Measurements from ENCODE around the gene OR2K2.
"Not testable (repeated sequence)": the region's sequence is repeated elsewhere in the genome, so short reads cannot be mapped to it uniquely, and the experiment has no call there.

Gene OR2K2, protein sequence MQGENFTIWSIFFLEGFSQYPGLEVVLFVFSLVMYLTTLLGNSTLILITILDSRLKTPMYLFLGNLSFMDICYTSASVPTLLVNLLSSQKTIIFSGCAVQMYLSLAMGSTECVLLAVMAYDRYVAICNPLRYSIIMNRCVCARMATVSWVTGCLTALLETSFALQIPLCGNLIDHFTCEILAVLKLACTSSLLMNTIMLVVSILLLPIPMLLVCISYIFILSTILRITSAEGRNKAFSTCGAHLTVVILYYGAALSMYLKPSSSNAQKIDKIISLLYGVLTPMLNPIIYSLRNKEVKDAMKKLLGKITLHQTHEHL

DNA sequence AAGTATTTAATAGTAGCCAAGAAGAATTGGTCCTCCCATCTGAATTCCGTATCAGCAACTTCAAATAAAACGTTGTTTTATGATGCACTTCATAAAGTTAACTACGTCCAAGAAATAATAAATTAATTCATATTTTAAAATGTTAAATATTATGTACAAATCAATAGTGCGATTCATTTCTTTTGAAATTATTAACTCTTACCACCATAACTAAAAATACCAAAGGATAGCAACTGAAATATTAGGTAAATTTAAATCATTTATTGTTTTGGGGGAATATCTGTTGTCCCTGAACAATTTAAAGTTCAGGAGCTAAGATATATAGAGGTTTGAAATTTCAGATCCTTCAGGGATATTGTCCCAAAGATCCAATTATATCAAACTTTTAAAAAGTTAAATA lies at the start of gene OR2K2:
OR2K2 (minus strand) TSS at position 101 of the 400 bp plus-strand sequence. CDS start 1,791 bp downstream, outside the sequence.
- DNase-seq (ENCODE audit: low read depth in 1 of 2, low spot score in 1 of 2) = no peak

- no peak for DNase-seq (ENCODE audit: low read depth in 1 of 2, low spot score in 1 of 2)
Measured at GRCh38 chr9:111375817-111376564, 46.0 kb upstream of the OR2K2 start.

GRCh38 chr9:111375062-111375461 lies 45.0 kb upstream of the OR2K2 start:
- DNase-seq (ENCODE audit: low read depth in 1 of 2, low spot score in 1 of 2) = no peak

DNA sequence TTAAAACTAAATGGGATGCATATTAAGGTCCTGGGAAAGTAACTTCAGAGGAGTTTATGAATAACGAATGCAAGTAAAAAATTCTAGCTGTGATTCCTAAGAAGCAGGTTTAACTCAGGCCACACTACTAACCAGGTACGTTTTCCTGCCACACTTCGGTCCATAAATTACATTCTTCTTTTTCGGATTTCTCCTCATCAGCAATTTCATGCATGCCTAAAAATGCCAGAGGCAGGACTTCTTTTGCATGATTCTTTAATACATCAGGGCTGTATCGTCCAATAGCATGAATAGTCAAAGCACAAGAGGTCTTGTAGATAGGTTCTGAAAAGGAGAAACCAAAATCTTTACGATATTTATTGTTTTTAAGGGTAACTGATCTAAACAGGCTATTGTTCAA lies 42.3 kb upstream of the OR2K2 start:
- no peak for DNase-seq (ENCODE audit: low read depth in 1 of 2, low spot score in 1 of 2)

GRCh38 chr9:111366978-111367377 lies 37.0 kb upstream of the OR2K2 start:
- DNase-seq (ENCODE audit: low read depth in 1 of 2, low spot score in 1 of 2) = no peak

GRCh38 chr9:111362526-111362925 lies 32.5 kb upstream of the OR2K2 start:
- no peak for DNase-seq (ENCODE audit: low read depth in 1 of 2, low spot score in 1 of 2)

- DNase-seq (ENCODE audit: low read depth in 1 of 2, low spot score in 1 of 2) = no peak
Measured at GRCh38 chr9:111360881-111361280, 30.9 kb upstream of the OR2K2 start.

DNA sequence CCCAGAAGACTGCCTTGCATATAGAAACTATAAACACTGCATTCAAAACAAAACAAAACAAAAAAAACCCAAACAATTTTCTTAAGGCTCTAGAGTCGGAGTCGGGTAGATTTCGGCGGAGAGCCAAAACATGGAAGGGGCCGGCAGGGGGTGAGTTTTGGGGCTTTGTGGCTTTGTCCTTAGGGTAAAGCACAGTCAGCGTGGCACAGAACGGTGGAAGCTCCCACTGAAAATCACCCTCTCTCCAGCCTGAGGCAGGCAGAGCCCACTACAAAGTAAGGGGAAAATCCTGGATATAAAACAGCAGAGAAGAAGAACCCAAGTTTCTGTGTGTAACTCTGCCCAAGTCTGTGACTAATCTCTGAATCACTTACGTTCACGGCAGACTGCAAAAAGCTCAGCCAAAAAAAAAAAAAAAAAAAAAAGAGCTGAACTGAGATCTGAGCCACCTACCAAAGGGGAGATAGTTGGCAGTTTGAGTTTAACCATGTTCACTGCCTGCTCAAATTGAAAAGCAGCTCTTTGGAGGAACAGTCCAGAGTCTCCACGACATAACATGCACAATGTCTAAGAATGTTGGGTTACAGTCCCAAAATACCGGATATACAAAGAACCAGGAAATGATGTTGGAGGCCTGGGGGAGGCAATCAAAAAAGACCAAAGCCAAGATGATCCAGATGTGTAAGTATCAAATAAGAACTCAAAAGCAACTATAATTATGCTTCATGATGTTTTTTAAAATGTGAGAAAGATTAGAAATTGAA lies 26.6 kb upstream of the OR2K2 start:
- no peak for DNase-seq (ENCODE audit: low read depth in 1 of 2, low spot score in 1 of 2)

- DNase-seq (ENCODE audit: low read depth in 1 of 2, low spot score in 1 of 2) = no peak
Measured at GRCh38 chr9:111352545-111352944, 22.5 kb upstream of the OR2K2 start.

- no peak for DNase-seq (ENCODE audit: low read depth in 1 of 2, low spot score in 1 of 2)
Measured at GRCh38 chr9:111350556-111350955, 20.5 kb upstream of the OR2K2 start.

GRCh38 chr9:111349766-111350165 lies 19.7 kb upstream of the OR2K2 start:
- DNase-seq (ENCODE audit: low read depth in 1 of 2, low spot score in 1 of 2) = no peak

DNA sequence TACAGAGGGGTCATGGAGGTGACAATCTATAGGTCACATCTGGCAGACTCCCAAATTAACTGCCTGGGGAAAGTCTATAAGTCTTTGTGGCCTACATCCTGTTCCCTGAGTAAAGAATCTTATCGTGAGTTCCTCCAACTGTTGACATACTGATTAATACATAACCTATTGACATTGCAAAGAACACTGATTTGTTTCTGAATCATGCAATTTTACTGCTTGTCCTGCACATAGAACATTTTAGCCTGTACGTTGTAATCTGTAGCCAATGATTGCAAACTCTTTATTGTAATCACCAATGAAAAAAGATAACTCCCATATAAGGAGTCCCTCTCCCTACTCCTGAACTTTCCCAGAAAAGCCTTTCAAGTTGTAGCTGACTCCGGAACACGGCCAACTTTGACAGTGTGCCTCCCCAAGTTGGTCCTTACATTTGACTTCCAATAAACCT lies 18.8 kb upstream of the OR2K2 start:
- no peak for DNase-seq (ENCODE audit: low read depth in 1 of 2, low spot score in 1 of 2)

GRCh38 chr9:111334318-111334863 lies 4.4 kb upstream of the OR2K2 start:
- not testable (repeated sequence) for DNase-seq (ENCODE audit: low read depth in 1 of 2, low spot score in 1 of 2)

DNA sequence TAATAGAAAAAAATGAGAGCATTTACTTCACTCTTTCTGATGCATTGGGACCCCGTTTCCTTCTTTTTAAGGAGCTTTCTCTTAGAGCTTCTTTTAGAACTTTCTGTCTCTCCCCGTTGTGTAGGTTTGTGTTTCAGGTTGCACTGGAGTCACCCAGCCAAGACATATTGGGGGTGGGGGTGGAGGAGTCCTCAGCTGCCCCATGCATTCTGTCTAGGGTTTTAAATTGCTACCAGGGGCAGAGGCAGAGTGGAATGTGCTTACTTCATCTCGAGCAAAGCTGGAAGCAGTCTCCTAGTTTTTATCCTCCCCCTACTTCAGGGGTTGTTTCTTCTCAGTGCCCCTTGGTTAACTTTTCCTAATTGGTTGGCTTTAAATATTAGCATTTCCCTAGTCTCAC lies 9.4 kb downstream of the OR2K2 start:
- no peak for DNase-seq (ENCODE audit: low read depth in 1 of 2, low spot score in 1 of 2)

GRCh38 chr9:111316796-111317195 lies 13.2 kb downstream of the OR2K2 start:
- no peak for DNase-seq (ENCODE audit: low read depth in 1 of 2, low spot score in 1 of 2)

- no peak for DNase-seq (ENCODE audit: low read depth in 1 of 2, low spot score in 1 of 2)
Measured at GRCh38 chr9:111305914-111306313, 24.1 kb downstream of the OR2K2 start.

DNA sequence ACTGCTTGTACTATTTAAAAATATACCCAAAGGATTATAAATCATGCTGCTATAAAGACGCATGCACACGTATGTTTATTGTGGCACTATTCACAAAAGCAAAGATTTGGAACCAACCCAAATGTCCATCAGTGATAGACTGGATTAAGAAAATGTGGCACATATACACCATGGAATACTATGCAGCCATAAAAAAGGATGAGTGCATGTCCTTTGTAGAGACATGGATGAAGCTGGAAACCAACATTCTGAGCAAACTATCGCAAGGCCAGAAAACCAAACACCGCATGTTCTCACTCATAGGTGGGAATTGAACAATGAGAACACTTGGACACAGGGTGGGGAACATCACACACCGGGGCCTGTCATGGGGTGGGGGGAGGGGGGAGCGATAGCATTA lies 26.0 kb downstream of the OR2K2 start:
- DNase-seq (ENCODE audit: low read depth in 1 of 2, low spot score in 1 of 2) = not testable (repeated sequence)

- no peak for DNase-seq (ENCODE audit: low read depth in 1 of 2, low spot score in 1 of 2)
Measured at GRCh38 chr9:111301195-111301594, 28.8 kb downstream of the OR2K2 start.

GRCh38 chr9:111300140-111300735 lies 29.8 kb downstream of the OR2K2 start:
- no peak for DNase-seq (ENCODE audit: low read depth in 1 of 2, low spot score in 1 of 2)

DNA sequence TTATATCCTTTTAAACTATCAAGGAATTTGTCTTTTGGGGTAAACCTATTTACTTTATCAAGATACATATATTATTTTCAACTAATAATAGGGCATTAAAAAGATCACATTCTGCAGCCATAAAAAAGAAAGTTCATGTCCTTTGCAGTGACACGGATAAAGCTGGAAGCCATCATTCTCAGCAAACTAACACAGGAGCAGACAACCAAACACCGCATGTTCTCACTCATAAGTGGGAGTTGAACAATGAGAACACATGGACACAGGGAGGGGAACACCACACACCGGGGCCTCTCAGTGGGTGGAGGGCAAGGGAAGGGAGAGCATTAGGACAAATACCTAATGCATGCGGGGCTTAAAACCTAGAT lies 30.4 kb downstream of the OR2K2 start:
- DNase-seq (ENCODE audit: low read depth in 1 of 2, low spot score in 1 of 2) = not testable (repeated sequence)
